GM18526 (cell line): ENCODE measurements around the gene GLIPR2.

Source experiments
- POLR2A ChIP-seq: IDR thresholded peaks from 3 replicates; pipeline ENCODE4 v1.6.1; 2011; ENCODE audit not compliant: insufficient read length; ENCODE audit errors: extremely low read depth

Gene GLIPR2

GRCh38 chr9:36136894-36137391 is 410 bp downstream of the GLIPR2 start:
- TF ChIP-seq POLR2A: no peak

GRCh38 chr9:36137392-36138004 is 965 bp downstream of the GLIPR2 start:
- no peak for TF ChIP-seq POLR2A

DNA sequence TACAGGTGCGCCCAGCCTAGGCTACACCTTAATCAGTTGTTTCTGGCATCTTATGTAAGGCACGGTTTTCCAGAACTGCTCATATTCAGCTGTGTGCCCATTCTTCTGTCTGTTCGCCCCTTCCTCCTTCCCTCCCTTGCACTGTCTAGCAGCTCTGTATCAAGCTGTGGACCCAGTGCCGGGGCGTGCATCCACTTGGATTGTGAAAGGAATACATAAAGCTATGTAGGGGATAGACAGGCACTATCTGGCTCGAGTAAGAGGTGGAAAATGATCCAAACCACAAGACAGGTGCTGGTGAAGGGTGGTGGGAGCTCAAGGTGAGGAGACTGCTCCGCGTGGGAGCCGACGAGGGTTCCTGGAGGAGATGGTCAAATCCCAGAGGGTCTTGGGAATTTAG is 2.0 kb downstream of the GLIPR2 start:
- no peak for TF ChIP-seq POLR2A

- no peak for TF ChIP-seq POLR2A
Observed at GRCh38 chr9:36138901-36139300, 2.4 kb downstream of the GLIPR2 start.

- no peak for TF ChIP-seq POLR2A
Observed at GRCh38 chr9:36140086-36141084, 3.9 kb downstream of the GLIPR2 start.

DNA sequence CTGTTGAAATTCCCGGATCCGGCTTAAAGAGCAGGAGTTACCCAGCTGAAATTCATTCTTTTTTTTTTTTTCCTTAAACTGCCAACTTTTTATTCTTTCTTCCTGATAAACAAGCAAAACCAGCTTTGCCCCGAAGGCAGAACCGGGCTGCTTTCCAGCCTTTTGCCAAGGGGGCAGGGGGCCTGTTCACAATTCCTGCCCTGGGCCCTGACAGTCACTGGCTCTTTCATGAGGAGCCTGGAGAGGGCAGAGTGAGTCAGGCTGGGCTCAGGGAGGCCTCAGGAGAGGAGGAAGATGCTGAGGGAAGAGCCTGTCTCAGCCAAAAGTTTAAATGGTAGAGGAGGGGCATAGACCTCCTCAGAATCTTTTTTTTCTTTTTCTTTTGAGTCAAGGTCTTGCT is 4.8 kb downstream of the GLIPR2 start:
- no peak for TF ChIP-seq POLR2A

GRCh38 chr9:36141761-36142160 is 5.2 kb downstream of the GLIPR2 start:
- TF ChIP-seq POLR2A: no peak

GRCh38 chr9:36142510-36143244 is 6.1 kb downstream of the GLIPR2 start:
- TF ChIP-seq POLR2A: no peak

DNA sequence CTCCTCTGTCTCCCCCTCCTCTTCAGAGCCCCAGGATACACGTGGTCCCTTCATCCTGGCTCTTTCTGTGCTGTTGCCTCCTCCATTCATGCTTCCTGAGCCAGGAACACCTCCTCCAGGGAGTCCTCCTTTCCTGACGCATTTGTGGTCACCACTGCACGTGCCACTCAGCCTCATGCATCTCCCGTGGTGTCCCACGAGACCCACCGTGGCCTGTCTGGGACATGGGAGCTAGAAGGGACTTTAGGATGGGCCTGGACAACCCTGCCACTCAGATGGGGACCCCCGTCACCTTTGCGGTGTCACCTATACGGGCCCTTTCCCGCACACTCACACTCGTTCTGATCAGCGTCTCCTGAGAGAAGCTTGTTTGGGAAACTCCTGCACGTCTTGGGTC is 6.7 kb downstream of the GLIPR2 start:
- no peak for TF ChIP-seq POLR2A

DNA sequence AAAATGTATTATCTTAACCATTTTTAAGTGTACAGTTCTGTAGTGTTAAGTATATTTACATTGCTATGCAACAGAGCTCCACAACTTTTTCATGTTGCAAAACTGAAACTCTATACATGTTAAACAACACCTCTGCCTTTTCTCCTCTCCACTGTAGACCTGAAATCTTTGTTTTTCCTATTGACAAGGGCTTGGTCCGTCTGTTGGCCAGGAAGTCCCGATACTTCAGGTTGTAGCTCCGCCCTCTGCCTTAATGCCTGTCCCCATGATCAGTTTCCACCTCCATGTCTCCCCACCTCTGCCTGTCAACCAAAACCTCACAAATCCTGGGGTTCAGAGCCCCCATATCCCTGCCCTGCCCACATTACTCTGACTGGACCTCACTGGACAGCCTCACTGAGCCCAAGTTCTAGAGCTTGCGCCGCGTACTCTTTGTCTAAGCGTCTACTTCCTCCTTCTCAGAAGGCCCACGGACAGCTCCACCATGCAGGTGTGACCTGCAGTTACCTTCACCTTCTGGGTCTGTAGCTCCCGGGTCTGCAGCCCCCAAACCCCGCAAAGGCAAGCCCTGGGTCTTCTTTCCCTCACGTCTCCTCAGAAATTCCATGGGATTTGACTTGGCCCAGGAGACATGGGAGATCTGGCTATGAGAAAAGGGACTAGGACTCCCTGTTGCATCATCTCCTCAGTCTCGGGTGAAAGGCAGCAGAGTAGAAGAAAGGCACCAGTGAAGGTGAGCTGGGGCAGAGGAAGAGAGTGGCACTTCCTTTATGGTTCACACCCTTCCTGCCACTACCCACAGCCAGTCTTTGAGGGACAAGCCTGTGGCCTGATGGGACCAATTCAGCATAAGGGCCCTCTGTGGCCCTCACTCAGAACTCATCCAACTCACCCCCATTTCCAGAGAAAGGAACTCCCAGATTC is 8.0 kb downstream of the GLIPR2 start:
- TF ChIP-seq POLR2A: no peak

- TF ChIP-seq POLR2A: no peak
Observed at GRCh38 chr9:36145970-36146369, 9.4 kb downstream of the GLIPR2 start.

GRCh38 chr9:36146651-36147050 is 10.1 kb downstream of the GLIPR2 start:
- TF ChIP-seq POLR2A: no peak

- no peak for TF ChIP-seq POLR2A
Observed at GRCh38 chr9:36147441-36148175, 11.1 kb downstream of the GLIPR2 start.
